Esophagus (tissue), 2 donors: ENCODE measurements around the gene TRIM54. TPM values are rescaled to one million over a fixed set of nuclear protein-coding genes. Genes with fewer than 3 reads are reported as not detected.

Experiments
- H3K27ac ChIP-seq, 2 donors: one replicate each; pipeline ENCODE4 v1.5.1; 2013; ENCODE audit warnings: low read depth in 2 of 2, mild to moderate bottlenecking in 2 of 2, inconsistent platforms in 1 of 2, low read length in 1 of 2, moderate library complexity in 1 of 2
- H3K27me3 ChIP-seq, 2 donors: one replicate each; pipeline ENCODE4 v1.6.1; 2013; ENCODE audit warnings: low read length in 2 of 2, control low read depth in 1 of 2, mild to moderate bottlenecking in 1 of 2; ENCODE audit not compliant: insufficient read depth in 2 of 2, control insufficient read depth in 1 of 2
- H3K36me3 ChIP-seq, 2 donors: one replicate each; pipeline ENCODE4 v1.6.1; 2013; ENCODE audit warnings: low read length in 1 of 2; ENCODE audit not compliant: control insufficient read depth in 2 of 2, insufficient read depth in 2 of 2
- H3K4me1 ChIP-seq, 2 donors: one replicate each; pipeline ENCODE4 v1.6.1; 2013; ENCODE audit warnings: low read length in 1 of 2; ENCODE audit not compliant: control insufficient read depth in 2 of 2, insufficient read depth in 2 of 2
- H3K4me3 ChIP-seq, 2 donors: one replicate each; pipeline ENCODE4 v1.5.1; 2013; ENCODE audit warnings: low read length in 2 of 2, mild to moderate bottlenecking in 2 of 2, low read depth in 1 of 2, moderate library complexity in 1 of 2
- H3K9me3 ChIP-seq, 2 donors: one replicate each; pipeline ENCODE4 v1.6.1; 2013; ENCODE audit warnings: mild to moderate bottlenecking in 2 of 2, low read depth in 1 of 2, low read length in 1 of 2, moderate library complexity in 1 of 2; ENCODE audit not compliant: control insufficient read depth in 2 of 2, insufficient read depth in 1 of 2
- WGBS, 2 donors: extraction: QIAGEN DNeasy Blood & Tissue Kit; methylation state at CpG; one replicate each; pipeline ENCODE4 v1.1.7; 2013; 5-methylcytosine and 5-hydroxymethylcytosine counted together
- polyA plus RNA-seq, 2 donors: library from polyadenylated mRNA; stranded (reverse); fragments of 200-250 nt; gene quantifications; one replicate each; pipeline ENCODE4 v1.2.3, GENCODE V29; 2013
- donor health status: healthy with polysubstance abuse.
- donor health status: Bipolar disorder and iron deficiency.

Gene TRIM54
- polyA plus RNA-seq, 2 donors: 0.05 to 0.18 TPM

GRCh38 chr2:27278010-27278409 lies 4.2 kb upstream of the TRIM54 start:
- Histone ChIP-seq H3K27ac (no peak overlapping the region), H3K9me3 (no peaks in the 10 kb centered on the region), H3K36me3 (no peaks in the 10 kb centered on the region), H3K27me3 (no peaks in the 10 kb centered on the region), H3K4me3 (no peak overlapping the region), H3K4me1 (peaks cover 0 to 3% of the 10 kb centered on the region in 2 donors)
- 52 to 78% methylated on average over 1 of the region's 1 CpG for WGBS, 2 donors

- no peak overlapping the region for H3K27ac ChIP-seq
- no peak overlapping the region for H3K4me3 ChIP-seq
- peaks cover 0 to 3% of the 10 kb centered on the region in 2 donors for H3K4me1 ChIP-seq
- WGBS, 2 donors: 59 to 70% methylated on average over 3 of the region's 3 CpGs
- no peaks in the 10 kb centered on the region for H3K27me3 ChIP-seq
- no peaks in the 10 kb centered on the region for H3K9me3 ChIP-seq
- no peaks in the 10 kb centered on the region for H3K36me3 ChIP-seq
These were observed 1.4 kb upstream of the TRIM54 start for GRCh38 chr2:27280826-27281225.

GRCh38 chr2:27281442-27281841 lies 787 bp upstream of the TRIM54 start:
- H3K36me3 ChIP-seq: no peaks in the 10 kb centered on the region
- H3K9me3 ChIP-seq: no peaks in the 10 kb centered on the region
- 61 to 71% methylated on average over 3 of the region's 3 CpGs for WGBS, 2 donors
- no peaks in the 10 kb centered on the region for H3K27me3 ChIP-seq
- H3K4me1 ChIP-seq: peaks cover 0 to 3% of the 10 kb centered on the region in 2 donors
- H3K4me3 ChIP-seq: no peak overlapping the region
- H3K27ac ChIP-seq: no peak overlapping the region

- Histone ChIP-seq H3K27me3 (no peaks in the 10 kb centered on the region), H3K4me3 (no peak overlapping the region), H3K4me1 (peaks cover 0 to 3% of the 10 kb centered on the region in 2 donors), H3K9me3 (no peaks in the 10 kb centered on the region), H3K36me3 (no peaks in the 10 kb centered on the region), H3K27ac (no peak overlapping the region)
- WGBS, 2 donors: 23 to 37% methylated on average over 5 of the region's 5 CpGs
These were observed 663 bp downstream of the TRIM54 start for GRCh38 chr2:27282892-27283291.

GRCh38 chr2:27284996-27285395 lies 2.8 kb downstream of the TRIM54 start:
- 93 to 95% methylated on average over 1 of the region's 1 CpG for WGBS, 2 donors
- Histone ChIP-seq H3K27me3 (no peaks in the 10 kb centered on the region), H3K4me3 (no peak overlapping the region), H3K27ac (no peak overlapping the region), H3K36me3 (no peaks in the 10 kb centered on the region), H3K9me3 (no peaks in the 10 kb centered on the region), H3K4me1 (peaks cover 0 to 3% of the 10 kb centered on the region in 2 donors)

GRCh38 chr2:27285481-27285880 lies 3.3 kb downstream of the TRIM54 start:
- H3K27me3 ChIP-seq: no peaks in the 10 kb centered on the region
- no peaks in the 10 kb centered on the region for H3K9me3 ChIP-seq
- peaks cover 0 to 3% of the 10 kb centered on the region in 2 donors for H3K4me1 ChIP-seq
- H3K36me3 ChIP-seq: no peaks in the 10 kb centered on the region
- H3K4me3 ChIP-seq: no peak overlapping the region
- H3K27ac ChIP-seq: no peak overlapping the region
- 66 to 68% methylated on average over 6 of the region's 6 CpGs for WGBS, 2 donors

GRCh38 chr2:27288610-27289009 lies 6.4 kb downstream of the TRIM54 start:
- 46% methylated on average over 3 of the region's 3 CpGs for WGBS, 2 donors
- H3K36me3 ChIP-seq: no peaks in the 10 kb centered on the region
- H3K27me3 ChIP-seq: no peaks in the 10 kb centered on the region
- H3K9me3 ChIP-seq: no peaks in the 10 kb centered on the region
- no peak overlapping the region for H3K27ac ChIP-seq
- H3K4me3 ChIP-seq: no peak overlapping the region
- H3K4me1 ChIP-seq: no peaks in the 10 kb centered on the region

- WGBS, 2 donors: 84 to 89% methylated on average over 5 of the region's 5 CpGs
- Histone ChIP-seq H3K27me3 (no peaks in the 10 kb centered on the region), H3K4me1 (no peaks in the 10 kb centered on the region), H3K27ac (no peak overlapping the region), H3K36me3 (no peaks in the 10 kb centered on the region), H3K9me3 (no peaks in the 10 kb centered on the region), H3K4me3 (no peak overlapping the region)
These were observed 8.3 kb downstream of the TRIM54 start for GRCh38 chr2:27290549-27290948.

- 50 to 58% methylated on average over 6 of the region's 6 CpGs for WGBS, 2 donors
- H3K4me1 ChIP-seq: no peaks in the 10 kb centered on the region
- H3K36me3 ChIP-seq: no peaks in the 10 kb centered on the region
- no peak overlapping the region for H3K27ac ChIP-seq
- H3K27me3 ChIP-seq: no peaks in the 10 kb centered on the region
- H3K4me3 ChIP-seq: no peak overlapping the region
- H3K9me3 ChIP-seq: no peaks in the 10 kb centered on the region
These were observed 9.6 kb downstream of the TRIM54 start for GRCh38 chr2:27291865-27292264.

GRCh38 chr2:27294928-27295327 lies 12.7 kb downstream of the TRIM54 start:
- Histone ChIP-seq H3K27ac (no peak overlapping the region), H3K4me3 (no peak overlapping the region), H3K9me3 (no peaks in the 10 kb centered on the region), H3K27me3 (no peaks in the 10 kb centered on the region), H3K4me1 (no peaks in the 10 kb centered on the region), H3K36me3 (no peaks in the 10 kb centered on the region)
- WGBS, 2 donors: 87 to 90% methylated on average over 8 of the region's 8 CpGs
